HG03097 (cell line): ENCODE measurements around the gene PDCD5.
"Not testable (repeated sequence)": the region's sequence is repeated elsewhere in the genome, so short reads cannot be mapped to it uniquely, and the experiment has no call there.

Experiments used
- ATAC-seq: cut with Tn5 transposase; IDR thresholded peaks from one replicate; pipeline ENCODE4 v1.9.1; 2021; ENCODE audit not compliant: unreplicated experiment, low FRiP score

The PDCD5 gene

GRCh38 chr19:32573492-32573794 is 7.5 kb upstream of the PDCD5 start:
- no peak for ATAC-seq

GRCh38 chr19:32576790-32577189 is 4.2 kb upstream of the PDCD5 start:
- no peak for ATAC-seq

GRCh38 chr19:32580353-32580900 is 563 bp upstream of the PDCD5 start:
- peak; percentile 27 for ATAC-seq

GRCh38 chr19:32581705-32582179 is 752 bp downstream of the PDCD5 start:
- ATAC-seq: no peak

- not testable (repeated sequence) for ATAC-seq
Observed at GRCh38 chr19:32587747-32588504, 6.9 kb downstream of the PDCD5 start.

GRCh38 chr19:32594021-32594420 is 13.0 kb downstream of the PDCD5 start:
- no peak for ATAC-seq

GRCh38 chr19:32595491-32595890 is 14.5 kb downstream of the PDCD5 start:
- no peak for ATAC-seq

- no peak for ATAC-seq
Observed at GRCh38 chr19:32598022-32598421, 17.0 kb downstream of the PDCD5 start.

GRCh38 chr19:32599258-32599657 is 18.3 kb downstream of the PDCD5 start:
- ATAC-seq: no peak

- ATAC-seq: no peak
Observed at GRCh38 chr19:32599736-32600157, 18.8 kb downstream of the PDCD5 start.

GRCh38 chr19:32603961-32604360 is 23.0 kb downstream of the PDCD5 start:
- no peak for ATAC-seq

- ATAC-seq: no peak
Observed at GRCh38 chr19:32605544-32605943, 24.6 kb downstream of the PDCD5 start.

- ATAC-seq: no peak
Observed at GRCh38 chr19:32606289-32606688, 25.3 kb downstream of the PDCD5 start.

GRCh38 chr19:32607479-32607878 is 26.5 kb downstream of the PDCD5 start:
- ATAC-seq: no peak

GRCh38 chr19:32611161-32611560 is 30.2 kb downstream of the PDCD5 start:
- ATAC-seq: no peak

GRCh38 chr19:32613008-32613407 is 32.0 kb downstream of the PDCD5 start:
- ATAC-seq: no peak

GRCh38 chr19:32614916-32615315 is 33.9 kb downstream of the PDCD5 start:
- ATAC-seq: no peak

- ATAC-seq: no peak
Observed at GRCh38 chr19:32615569-32615968, 34.6 kb downstream of the PDCD5 start.

GRCh38 chr19:32619051-32619685 is 38.2 kb downstream of the PDCD5 start:
- ATAC-seq: no peak

GRCh38 chr19:32622002-32622401 is 41.0 kb downstream of the PDCD5 start:
- no peak for ATAC-seq

GRCh38 chr19:32624410-32624809 is 43.4 kb downstream of the PDCD5 start:
- ATAC-seq: no peak

- no peak for ATAC-seq
Observed at GRCh38 chr19:32626969-32627368, 46.0 kb downstream of the PDCD5 start.
